Activated naive CD8-positive, alpha-beta T cell treated with anti-CD3 and anti-CD28 coated beads, Interleukin-2, amount 10 ng/mL, durations not matched to agents 7 days and 5 days (primary cell): ENCODE measurements around the gene ZNF559. TPM values are rescaled to one million over a fixed set of nuclear protein-coding genes. Genes with fewer than 3 reads are reported as not detected.
"Not testable (repeated sequence)": the region's sequence is repeated elsewhere in the genome, so short reads cannot be mapped to it uniquely, and the experiment has no call there.

Experiments used
- ATAC-seq: fragments of 150-1000 bp; cut with Tn5 transposase; one replicate; pipeline ENCODE4 v1.10.0; 2021; ENCODE audit warnings: low read depth, moderate library complexity
- POLR2A ChIA-PET: fragments of 350-600 bp; sonication (Branson Sonifier 250); formaldehyde crosslinking; loops from one replicate; lab custom pipeline; 2021; ENCODE audit warnings: antibody characterized with exemption; lab: Charles Lee
- DNase-seq: peaks from one replicate; pipeline ENCODE4 v3.0.0; 2021
- H3K27ac Mint-ChIP-seq: one replicate; pipeline ENCODE4 v1.8.0; 2022; ENCODE audit warnings: mild to moderate bottlenecking, mixed read lengths
- H3K27me3 Mint-ChIP-seq: one replicate; pipeline ENCODE4 v1.8.0; 2022; ENCODE audit warnings: mild to moderate bottlenecking, moderate library complexity, mixed read lengths
- H3K36me3 Mint-ChIP-seq: one replicate; pipeline ENCODE4 v1.8.0; 2021; ENCODE audit warnings: mild to moderate bottlenecking, mixed read lengths
- H3K4me1 Mint-ChIP-seq: one replicate; pipeline ENCODE4 v1.8.0; 2021; ENCODE audit warnings: mixed read lengths
- H3K4me3 Mint-ChIP-seq: one replicate; pipeline ENCODE4 v1.8.0; 2022; ENCODE audit warnings: mild to moderate bottlenecking, moderate library complexity, mixed read lengths
- H3K9me3 Mint-ChIP-seq: one replicate; pipeline ENCODE4 v1.8.0; 2021; ENCODE audit warnings: mixed read lengths
- total RNA-seq, 2 experiments: library from RNA; stranded (reverse); gene quantifications; one replicate each; pipeline ENCODE4 v1.2.3, GENCODE V29; 2021

ZNF559 gene
- 10 to 100 TPM; 29.1 to 29.6 TPM for total RNA-seq

GRCh38 chr19:9323919-9324583 lies at the start of gene ZNF559:
ZNF559 (plus strand) TSS chr19:9324179; CDS start chr19:9338550, 14,371 bp downstream.
- H3K27me3 Mint-ChIP-seq, result no peaks in the 10 kb centered on the region
- peak within 1 kb of the TSS; percentile 96 for H3K27ac Mint-ChIP-seq
- DNase-seq, result peak; percentile 99
- H3K9me3 Mint-ChIP-seq, result peaks cover 31% of the 10 kb centered on the region
- peaks cover 44% of the 10 kb centered on the region for H3K36me3 Mint-ChIP-seq
- POLR2A ChIA-PET, result interaction anchor here (1.1 to 1.2 kb wide), 2 partner anchors 14 to 111 kb away, joined by 6 to 7 read pairs; partner anchors contain the start of genes ZNF266 and ZNF699
- H3K4me3 Mint-ChIP-seq, result peak within 1 kb of the TSS; percentile 88
- peak; percentile 98 for ATAC-seq
- H3K4me1 Mint-ChIP-seq, result peaks cover 22% of the 10 kb centered on the region

DNA sequence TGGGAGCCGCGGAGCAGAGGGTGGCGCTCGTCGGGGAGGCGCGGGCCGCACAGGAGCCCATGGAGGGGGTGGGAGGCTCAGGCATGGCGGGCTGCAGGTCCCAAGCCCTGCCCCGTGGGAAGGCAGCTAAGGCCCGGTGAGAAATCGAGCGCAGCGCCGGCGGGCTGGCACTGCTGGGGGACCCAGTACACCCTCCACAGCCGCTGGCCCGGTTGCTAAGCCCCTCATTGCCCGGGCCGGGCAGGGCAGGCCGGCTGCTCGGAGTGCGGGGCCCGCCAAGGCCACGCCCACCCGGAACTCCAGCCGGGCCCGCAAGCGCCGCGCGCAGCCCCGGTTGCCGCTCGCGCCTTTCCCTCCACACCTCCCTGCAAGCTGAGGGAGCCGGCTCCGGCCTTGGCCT lies 40.5 kb upstream of the ZNF559 start:
- H3K9me3 Mint-ChIP-seq, result peaks cover 23% of the 10 kb centered on the region
- H3K27me3 Mint-ChIP-seq, H3K4me1 Mint-ChIP-seq, ATAC-seq: not testable (repeated sequence)
- peak; percentile 66 for DNase-seq
- POLR2A ChIA-PET, result interaction anchor here (0.6 to 0.7 kb wide), 2 partner anchors 26 to 151 kb away, joined by 3 read pairs; partner anchors contain the start of gene ZNF699
- peaks cover 11% of the 10 kb centered on the region for H3K36me3 Mint-ChIP-seq
- H3K4me3 Mint-ChIP-seq, result peak overlapping the region; percentile 65
- peak overlapping the region; percentile 63 for H3K27ac Mint-ChIP-seq

DNA sequence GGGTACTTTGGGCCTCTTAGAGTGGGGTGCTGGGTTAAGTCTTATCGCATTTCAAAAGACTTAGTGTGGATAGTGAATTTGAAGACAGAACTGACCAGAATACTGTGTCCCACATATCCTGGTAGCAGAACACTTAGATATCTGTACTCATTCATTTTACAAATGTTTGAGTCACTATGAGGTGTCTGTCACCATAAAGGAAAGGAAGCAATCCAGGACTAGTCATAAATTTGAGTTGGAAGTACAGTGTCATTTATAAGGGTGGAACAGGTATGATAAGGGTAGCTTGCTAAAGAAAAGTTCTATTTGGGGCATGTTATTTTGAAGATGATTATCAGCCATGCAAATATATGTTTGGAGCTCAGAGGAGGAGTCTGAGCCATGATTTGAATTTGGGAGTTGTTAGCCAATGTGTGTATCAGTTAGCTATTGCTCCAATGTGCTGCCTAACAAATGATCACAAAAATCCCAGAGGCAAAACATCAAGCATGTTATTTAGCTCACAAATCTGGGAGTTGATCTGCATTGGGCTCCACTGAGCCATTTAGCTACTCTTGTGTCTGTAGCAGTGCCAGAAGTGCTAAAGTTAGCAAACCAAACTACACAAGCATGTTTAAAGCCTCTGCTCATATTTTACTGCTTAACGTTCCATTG lies 34.6 kb upstream of the ZNF559 start:
- Mint-ChIP-seq H3K9me3 (peaks cover 31% of the 10 kb centered on the region), H3K27ac (no peak overlapping the region), H3K4me3 (no peak overlapping the region), H3K27me3 (no peaks in the 10 kb centered on the region), H3K36me3 (peaks cover 41% of the 10 kb centered on the region), H3K4me1 (no peaks in the 10 kb centered on the region)
- no peak for ATAC-seq
- POLR2A ChIA-PET, result no interaction called here
- DNase-seq, result no peak

- Mint-ChIP-seq H3K27ac (no peak overlapping the region), H3K27me3 (no peaks in the 10 kb centered on the region), H3K4me3 (no peak overlapping the region), H3K4me1 (no peaks in the 10 kb centered on the region), H3K36me3 (peaks cover 75% of the 10 kb centered on the region), H3K9me3 (peaks cover 44% of the 10 kb centered on the region)
- POLR2A ChIA-PET, result no interaction called here
- ATAC-seq (no peak), DNase-seq (no peak)
Observed at GRCh38 chr19:9295411-9295849, 28.5 kb upstream of the ZNF559 start.

GRCh38 chr19:9296336-9296735 lies 27.6 kb upstream of the ZNF559 start:
- no peaks in the 10 kb centered on the region for H3K4me1 Mint-ChIP-seq
- peaks cover 49% of the 10 kb centered on the region for H3K9me3 Mint-ChIP-seq
- no peak for DNase-seq
- POLR2A ChIA-PET, result no interaction called here
- H3K36me3 Mint-ChIP-seq, result peaks cover 83% of the 10 kb centered on the region
- ATAC-seq, result no peak
- no peak overlapping the region for H3K27ac Mint-ChIP-seq
- no peaks in the 10 kb centered on the region for H3K27me3 Mint-ChIP-seq
- H3K4me3 Mint-ChIP-seq, result no peak overlapping the region

GRCh38 chr19:9306443-9306842 lies 17.5 kb upstream of the ZNF559 start:
- ATAC-seq (no peak), DNase-seq (no peak)
- no peak overlapping the region for H3K27ac Mint-ChIP-seq
- H3K4me1 Mint-ChIP-seq, result peaks cover 18% of the 10 kb centered on the region
- H3K9me3 Mint-ChIP-seq, result peaks cover 11% of the 10 kb centered on the region
- peaks cover 43% of the 10 kb centered on the region for H3K36me3 Mint-ChIP-seq
- POLR2A ChIA-PET, result no interaction called here
- no peaks in the 10 kb centered on the region for H3K27me3 Mint-ChIP-seq
- H3K4me3 Mint-ChIP-seq, result no peak overlapping the region

DNA sequence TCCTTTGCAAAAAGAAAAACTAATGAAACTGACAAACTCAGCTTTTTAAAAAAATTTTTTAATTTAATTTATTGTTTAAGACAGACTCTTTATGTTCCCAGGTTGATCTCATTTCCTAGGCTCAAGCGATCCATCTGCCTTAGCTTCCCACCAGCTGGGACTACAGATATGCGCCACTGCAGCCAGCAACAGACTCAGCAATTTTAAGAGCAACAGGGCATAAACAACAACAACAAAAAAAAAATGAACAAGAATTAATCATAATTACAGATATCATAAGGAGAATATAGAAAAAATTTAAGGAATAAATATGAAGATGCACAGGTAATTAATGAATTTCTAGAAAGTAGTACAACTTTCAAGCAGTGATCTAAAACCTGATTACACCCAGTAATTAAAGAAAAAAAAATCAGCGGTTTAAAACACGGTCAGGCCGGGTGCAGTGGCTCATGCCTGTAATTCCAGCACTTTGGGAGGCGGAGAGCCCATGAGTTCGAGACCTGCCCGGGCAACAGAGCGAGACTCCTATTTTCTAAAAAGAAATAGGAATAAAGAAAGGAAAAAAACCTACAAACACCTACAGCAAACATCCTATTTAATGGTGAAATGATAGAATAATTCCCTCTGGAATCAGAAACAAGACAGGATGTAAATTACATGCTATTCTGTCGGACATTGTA lies 15.7 kb upstream of the ZNF559 start:
- POLR2A ChIA-PET, result interaction anchor here (0.7 kb wide), 3 partner anchors 14 to 253 kb away, joined by 3 to 4 read pairs (median 3); no protein-coding TSS in a partner anchor
- DNase-seq, result no peak
- no peak for ATAC-seq
- H3K9me3 Mint-ChIP-seq, result peaks cover 3% of the 10 kb centered on the region
- H3K27me3 Mint-ChIP-seq, result no peaks in the 10 kb centered on the region
- peaks cover 26% of the 10 kb centered on the region for H3K36me3 Mint-ChIP-seq
- peaks cover 18% of the 10 kb centered on the region for H3K4me1 Mint-ChIP-seq
- H3K27ac Mint-ChIP-seq, result peak overlapping the region; percentile 87
- peak overlapping the region; percentile 85 for H3K4me3 Mint-ChIP-seq

DNA sequence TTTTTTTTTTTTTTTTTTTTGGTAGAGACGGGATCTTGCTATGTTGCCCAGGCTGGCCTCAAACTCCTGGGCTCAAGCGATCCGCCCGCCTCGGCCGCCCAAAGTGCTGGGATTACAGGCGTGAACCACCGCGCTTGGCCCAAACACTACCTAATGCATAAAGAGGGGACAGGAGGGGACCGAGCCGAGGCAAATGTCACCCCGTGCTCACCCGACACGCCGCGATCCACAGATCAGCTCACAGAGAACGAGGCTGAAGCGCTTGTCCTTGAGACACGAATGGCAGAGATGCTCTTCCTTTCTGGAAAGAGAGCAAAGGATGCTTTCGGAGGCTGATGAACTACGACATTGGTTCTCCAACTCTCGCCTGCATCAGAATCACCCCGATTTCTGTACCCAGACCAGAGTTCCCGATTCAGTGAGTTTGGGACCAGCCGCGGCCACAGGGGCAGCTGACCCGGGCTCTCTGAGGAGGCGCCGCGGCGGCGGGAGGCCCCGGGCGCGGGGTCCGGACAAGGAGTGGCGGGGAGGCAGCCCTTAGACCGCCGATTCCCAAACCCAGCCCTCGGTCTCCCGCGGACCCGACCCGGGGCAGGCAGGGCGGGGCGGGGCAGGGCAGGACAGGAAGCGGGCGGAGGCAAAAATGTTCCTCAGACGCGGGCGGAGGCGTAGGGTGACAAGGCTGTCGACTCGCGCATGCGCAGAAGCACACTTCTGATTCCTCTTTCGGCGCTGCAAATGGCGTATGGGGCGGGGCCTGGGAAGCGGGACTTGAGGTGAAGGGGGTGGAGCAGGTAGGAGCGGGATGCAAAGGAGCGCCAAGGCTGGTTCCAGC lies 14.6 kb upstream of the ZNF559 start, which contains the start of gene ZNF699:
TSS of gene ZNF699 (minus strand) at position 700 of the 835 bp plus-strand sequence. CDS start 4,719 bp downstream, outside the sequence.
- peak within 1 kb of the TSS; percentile 91 for H3K27ac Mint-ChIP-seq
- POLR2A ChIA-PET, result interaction anchor here (0.6 to 1.4 kb wide), 5 partner anchors 14 to 273 kb away, joined by 3 to 7 read pairs (median 6); partner anchors contain the start of genes ZNF266 and ZNF559
- H3K9me3 Mint-ChIP-seq, result peaks cover 8% of the 10 kb centered on the region
- ATAC-seq, result peak; percentile 91
- peak; percentile 97 for DNase-seq
- H3K36me3 Mint-ChIP-seq, result peaks cover 16% of the 10 kb centered on the region
- peak within 1 kb of the TSS; percentile 85 for H3K4me3 Mint-ChIP-seq
- H3K4me1 Mint-ChIP-seq, result peaks cover 18% of the 10 kb centered on the region
- H3K27me3 Mint-ChIP-seq, result no peaks in the 10 kb centered on the region

GRCh38 chr19:9309974-9310446 lies 14.0 kb upstream of the ZNF559 start:
- no peak for DNase-seq
- peak overlapping the region; percentile 85 for H3K4me3 Mint-ChIP-seq
- peak; percentile 62 for ATAC-seq
- H3K27ac Mint-ChIP-seq, result peak overlapping the region; percentile 91
- H3K4me1 Mint-ChIP-seq, result peaks cover 18% of the 10 kb centered on the region
- H3K27me3 Mint-ChIP-seq, result no peaks in the 10 kb centered on the region
- H3K9me3 Mint-ChIP-seq, result peaks cover 7% of the 10 kb centered on the region
- POLR2A ChIA-PET, result interaction anchor here (0.6 to 1.4 kb wide), 4 partner anchors 14 to 273 kb away, joined by 3 to 7 read pairs (median 4); partner anchors contain the start of gene ZNF559
- peaks cover 10% of the 10 kb centered on the region for H3K36me3 Mint-ChIP-seq

- no peak for DNase-seq
- Mint-ChIP-seq H3K4me3 (no peak overlapping the region), H3K36me3 (peaks cover 2% of the 10 kb centered on the region), H3K9me3 (peaks cover 15% of the 10 kb centered on the region), H3K27ac (no peak overlapping the region), H3K27me3 (no peaks in the 10 kb centered on the region), H3K4me1 (peaks cover 6% of the 10 kb centered on the region)
- ATAC-seq, result no peak
- POLR2A ChIA-PET, result no interaction called here
Observed at GRCh38 chr19:9313756-9314155, 10.2 kb upstream of the ZNF559 start.

DNA sequence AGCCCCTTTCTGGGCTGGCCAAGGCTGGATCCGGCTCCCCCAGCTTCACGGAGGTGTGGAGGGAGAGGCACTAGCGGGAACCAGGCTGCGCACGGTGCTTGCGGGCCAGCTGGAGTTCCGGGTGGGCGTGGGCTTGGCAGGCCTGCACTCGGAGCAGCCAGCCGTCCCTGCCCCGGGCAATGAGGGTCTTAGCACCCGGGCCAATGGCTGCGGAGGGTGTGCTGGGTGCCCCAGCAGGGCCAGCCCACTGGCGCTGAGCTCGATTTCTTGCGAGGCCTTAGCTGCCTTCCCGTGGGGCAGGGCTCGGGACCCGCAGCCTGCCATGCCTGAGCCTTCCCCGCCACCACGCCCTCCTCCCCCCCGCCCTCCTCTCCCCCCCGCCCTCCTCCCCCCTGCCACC lies 2.6 kb upstream of the ZNF559 start:
- Mint-ChIP-seq H3K4me1 (peaks cover 18% of the 10 kb centered on the region), H3K27me3 (no peaks in the 10 kb centered on the region), H3K27ac (no peak overlapping the region), H3K9me3 (peaks cover 24% of the 10 kb centered on the region), H3K4me3 (no peak overlapping the region), H3K36me3 (peaks cover 23% of the 10 kb centered on the region)
- ATAC-seq (no peak), DNase-seq (no peak)
- POLR2A ChIA-PET, result interaction anchor here (0.6 kb wide), 1 partner anchor 19 kb away, joined by 3 read pairs; no protein-coding TSS in a partner anchor

DNA sequence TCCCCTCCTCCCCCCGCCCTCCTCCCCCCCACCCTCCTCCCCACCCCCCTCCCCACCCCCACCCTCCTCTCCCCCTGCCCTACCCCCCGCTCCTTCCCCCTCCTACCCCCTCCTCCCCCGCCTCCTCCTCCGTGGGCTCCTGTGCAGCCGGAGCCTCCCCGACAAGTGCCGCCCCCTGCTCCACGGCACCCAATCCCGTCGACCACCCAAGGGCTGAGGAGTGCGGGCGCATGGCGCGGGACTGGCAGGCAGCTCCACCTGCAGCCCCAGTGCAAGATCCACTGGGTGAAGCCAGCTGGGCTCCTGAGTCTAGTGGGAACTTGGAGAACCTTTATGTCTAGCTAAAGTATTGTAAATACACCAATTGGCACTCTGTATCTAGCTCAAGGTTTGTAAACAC lies 2.2 kb upstream of the ZNF559 start:
- DNase-seq, H3K27me3 Mint-ChIP-seq, H3K27ac Mint-ChIP-seq, ATAC-seq, POLR2A ChIA-PET, H3K4me3 Mint-ChIP-seq: not testable (repeated sequence)
- peaks cover 24% of the 10 kb centered on the region for H3K36me3 Mint-ChIP-seq
- H3K4me1 Mint-ChIP-seq, result peaks cover 18% of the 10 kb centered on the region
- peaks cover 24% of the 10 kb centered on the region for H3K9me3 Mint-ChIP-seq
